Measurements from ENCODE around the gene IFNG-AS1.

Gene IFNG-AS1

GRCh38 chr12:67996347-67996746 is 7.1 kb downstream of the IFNG-AS1 start:
- no peaks in the 10 kb centered on the region for H3K4me1 ChIP-seq (ENCODE audit: control insufficient read depth, insufficient read depth, low read length)
- no peak overlapping the region for H3K4me3 ChIP-seq (ENCODE audit: low read depth, low read length)
- no peaks in the 10 kb centered on the region for H3K36me3 ChIP-seq (ENCODE audit: control insufficient read depth in 2 of 2, insufficient read depth in 1 of 2, low read length in 2 of 2)
- CTCF ChIA-PET: interaction anchor here (0.8 kb wide), 1 partner anchor 202 kb away, joined by 3 read pairs; no protein-coding TSS in a partner anchor
- TF ChIP-seq ZNF670 (tag by site-specific recombination; IDR thresholded peaks at IDR 0.05; ENCODE audit: low read depth) (no peak), ZNF248 (tag by site-specific recombination; IDR thresholded peaks at IDR 0.05) (no peak), KLF17 (tag by site-specific recombination; IDR thresholded peaks at IDR 0.05) (no peak), SCRT1 (tag by site-specific recombination; IDR thresholded peaks at IDR 0.05; ENCODE audit: borderline replicate concordance) (no peak), ZNF677 (tag by site-specific recombination; IDR thresholded peaks at IDR 0.05) (no peak)
- POLR2A ChIA-PET: no interaction called here
- no peaks in the 10 kb centered on the region for H3K9me3 ChIP-seq (ENCODE audit: control insufficient read depth, insufficient read depth, low read depth, low read length)
- no peak overlapping the region for H3K27ac ChIP-seq (ENCODE audit: extremely low read depth, low read depth, low read length)

- no peak for TF ChIP-seq ZNF560 (tag by site-specific recombination; IDR thresholded peaks at IDR 0.05; ENCODE audit: borderline replicate concordance)
- TF ChIP-seq ZFP69B (tag by site-specific recombination; IDR thresholded peaks at IDR 0.05): no peak
- TF ChIP-seq ZNF37A (tag by site-specific recombination; IDR thresholded peaks at IDR 0.05): no peak
- no peak for TF ChIP-seq ZNF670 (tag by site-specific recombination; IDR thresholded peaks at IDR 0.05; ENCODE audit: low read depth)
- TF ChIP-seq ZNF837 (tag by site-specific recombination; IDR thresholded peaks at IDR 0.05): no peak
- no peak for TF ChIP-seq ZNF514 (tag by site-specific recombination; IDR thresholded peaks at IDR 0.05)
- TF ChIP-seq GLI4 (tag by site-specific recombination; IDR thresholded peaks at IDR 0.05): no peak
- Histone ChIP-seq H3K27ac (ENCODE audit: extremely low read depth, low read depth, low read length) (no peak overlapping the region), H3K4me1 (ENCODE audit: control insufficient read depth, insufficient read depth, low read length) (no peaks in the 10 kb centered on the region), H3K9me3 (ENCODE audit: control insufficient read depth, insufficient read depth, low read depth, low read length) (no peaks in the 10 kb centered on the region), H3K36me3 (ENCODE audit: control insufficient read depth in 2 of 2, insufficient read depth in 1 of 2, low read length in 2 of 2) (no peaks in the 10 kb centered on the region), H3K4me3 (ENCODE audit: low read depth, low read length) (no peak overlapping the region)
- ChIA-PET CTCF (interaction anchor here (1.4 kb wide), 1 partner anchor 8 kb away, joined by 3 read pairs; no protein-coding TSS in a partner anchor), POLR2A (no interaction called here)
Measured at GRCh38 chr12:67998379-67998778, 9.1 kb downstream of the IFNG-AS1 start.

- H3K4me3 ChIP-seq (ENCODE audit: low read depth, low read length): no peak overlapping the region
Measured at GRCh38 chr12:67999244-67999643, 10.0 kb downstream of the IFNG-AS1 start.

More at GRCh38 chr12:67999244-67999643, 10.0 kb downstream of the IFNG-AS1 start:
- H3K36me3 ChIP-seq (ENCODE audit: control insufficient read depth in 2 of 2, insufficient read depth in 1 of 2, low read length in 2 of 2): no peaks in the 10 kb centered on the region
- POLR2A ChIA-PET: no interaction called here
- H3K9me3 ChIP-seq (ENCODE audit: control insufficient read depth, insufficient read depth, low read depth, low read length): no peaks in the 10 kb centered on the region
- H3K4me1 ChIP-seq (ENCODE audit: control insufficient read depth, insufficient read depth, low read length): no peaks in the 10 kb centered on the region
- CTCF ChIA-PET: interaction anchor here (0.7 to 1.4 kb wide), 3 partner anchors 7 to 600 kb away, joined by 3 read pairs; no protein-coding TSS in a partner anchor
- TF ChIP-seq HOXD13 (CRISPR knock-in tag; IDR thresholded peaks at IDR 0.05; ENCODE audit: borderline replicate concordance) (no peak), ZNF157 (tag by site-specific recombination; IDR thresholded peaks at IDR 0.05) (no peak), SP7 (tag by site-specific recombination; IDR thresholded peaks at IDR 0.05) (no peak), GFI1B (tag by site-specific recombination; IDR thresholded peaks at IDR 0.05) (no peak), ZNF600 (tag by site-specific recombination; IDR thresholded peaks at IDR 0.05) (no peak), ZNF704 (tag by site-specific recombination; IDR thresholded peaks at IDR 0.05) (no peak), MEIS1 (CRISPR knock-in tag; IDR thresholded peaks at IDR 0.05; ENCODE audit: borderline replicate concordance) (no peak), HOXA7 (CRISPR knock-in tag; IDR thresholded peaks at IDR 0.05; ENCODE audit: borderline replicate concordance) (no peak), ZNF843 (tag by site-specific recombination; IDR thresholded peaks at IDR 0.05) (no peak), ZNF302 (tag by site-specific recombination; IDR thresholded peaks at IDR 0.05; ENCODE audit: low read depth) (no peak), ZNF26 (tag by site-specific recombination; IDR thresholded peaks at IDR 0.05) (no peak)
- H3K27ac ChIP-seq (ENCODE audit: extremely low read depth, low read depth, low read length): no peak overlapping the region
